Thyroid gland (tissue), 4 donors: ENCODE measurements around the gene WARS2.

ENCODE experiments used
- CTCF ChIP-seq, 6 experiments: fragments of 200-600 bp in 3 of 6; fragments of 450-650 bp in 3 of 6; sonication (generic) in 3 of 6; IDR thresholded peaks; one replicate each; pipeline ENCODE4 v1.5.1; 2016 to 2019; ENCODE audit warnings: antibody characterized with exemption in 6 of 6, mild to moderate bottlenecking in 2 of 6, inconsistent platforms in 1 of 6, moderate library complexity in 1 of 6
- POLR2A ChIP-seq, 2 donors: fragments of 450-650 bp; IDR thresholded peaks; one replicate each; pipeline ENCODE4 v1.6.1; 2017; ENCODE audit warnings: antibody characterized with exemption in 2 of 2, mild to moderate bottlenecking in 2 of 2, moderate library complexity in 1 of 2

- no peak for TF ChIP-seq CTCF (IDR thresholded peaks at IDR 0.05)
- no peak for TF ChIP-seq POLR2A (IDR thresholded peaks at IDR 0.05)
These were observed 27.7 kb downstream of the WARS2 start for GRCh38 chr1:119112791-119113190.
